Activated CD8-positive, alpha-beta memory T cell treated with anti-CD3 and anti-CD28 coated beads for 36 hours (primary cell): ENCODE measurements around the gene PDE4B. TPM values are rescaled to one million over a fixed set of nuclear protein-coding genes. Genes with fewer than 3 reads are reported as not detected.
"Not testable (repeated sequence)": the region's sequence is repeated elsewhere in the genome, so short reads cannot be mapped to it uniquely, and the experiment has no call there.

Experiments
- CTCF ChIA-PET: fragments of 350-600 bp; sonication (Branson Sonifier 250); formaldehyde crosslinking; loops from one replicate; lab custom pipeline; 2021; ENCODE audit warnings: antibody characterized with exemption; lab: Charles Lee
- POLR2A ChIA-PET: fragments of 350-600 bp; sonication (Branson Sonifier 250); formaldehyde crosslinking; loops from one replicate; lab custom pipeline; 2021; ENCODE audit warnings: antibody characterized with exemption; lab: Charles Lee
- total RNA-seq, 2 experiments: library from RNA; stranded (reverse); gene quantifications; one replicate each; pipeline ENCODE4 v1.2.3, GENCODE V29; 2021

The PDE4B gene
- total RNA-seq, 2 experiments from 2014 or later = 32.2 to 33.8 TPM

GRCh38 chr1:65812065-65812464 is 19.4 kb downstream of the PDE4B start:
- CTCF ChIA-PET = interaction anchor here (1.1 kb wide), 1 partner anchor 632 kb away, joined by 3 read pairs; no protein-coding TSS in a partner anchor
- POLR2A ChIA-PET = interaction anchor here (0.5 kb wide), 1 partner anchor 608 kb away, joined by 3 read pairs; no protein-coding TSS in a partner anchor

- POLR2A ChIA-PET = interaction anchor here (0.6 kb wide), 1 partner anchor 849 kb away, joined by 6 read pairs; no protein-coding TSS in a partner anchor
Observed at GRCh38 chr1:65813956-65814355, 21.3 kb downstream of the PDE4B start.

GRCh38 chr1:65814752-65815151 is 22.1 kb downstream of the PDE4B start:
- CTCF ChIA-PET = no interaction called here

More at GRCh38 chr1:65813956-65814355, 21.3 kb downstream of the PDE4B start:
- CTCF ChIA-PET = no interaction called here

DNA sequence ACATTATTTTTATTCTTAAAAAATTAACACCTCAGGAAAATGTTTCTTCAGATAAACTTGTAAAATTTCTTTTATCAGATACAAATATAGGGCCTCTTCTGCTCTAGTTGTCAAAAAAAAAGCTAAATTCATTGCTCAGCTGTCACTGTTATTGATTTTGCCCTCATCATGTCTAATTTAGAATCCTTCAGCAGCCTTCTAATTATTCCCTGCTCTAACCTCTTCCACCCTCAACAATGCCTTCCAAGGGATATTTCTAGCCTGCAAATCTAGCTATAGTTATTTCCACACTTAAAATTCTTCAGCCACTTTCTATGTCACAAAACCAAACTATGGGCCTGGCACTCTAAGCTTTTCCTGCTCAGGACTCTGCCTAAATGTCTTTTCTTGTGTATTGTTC is 25.2 kb downstream of the PDE4B start:
- CTCF ChIA-PET = no interaction called here
- POLR2A ChIA-PET = no interaction called here

More at GRCh38 chr1:65814752-65815151, 22.1 kb downstream of the PDE4B start:
- POLR2A ChIA-PET = no interaction called here

- ChIA-PET POLR2A (no interaction called here), CTCF (interaction anchor here (0.6 kb wide), 1 partner anchor 318 kb away, joined by 3 read pairs; no protein-coding TSS in a partner anchor)
Observed at GRCh38 chr1:65818966-65819365, 26.3 kb downstream of the PDE4B start.

DNA sequence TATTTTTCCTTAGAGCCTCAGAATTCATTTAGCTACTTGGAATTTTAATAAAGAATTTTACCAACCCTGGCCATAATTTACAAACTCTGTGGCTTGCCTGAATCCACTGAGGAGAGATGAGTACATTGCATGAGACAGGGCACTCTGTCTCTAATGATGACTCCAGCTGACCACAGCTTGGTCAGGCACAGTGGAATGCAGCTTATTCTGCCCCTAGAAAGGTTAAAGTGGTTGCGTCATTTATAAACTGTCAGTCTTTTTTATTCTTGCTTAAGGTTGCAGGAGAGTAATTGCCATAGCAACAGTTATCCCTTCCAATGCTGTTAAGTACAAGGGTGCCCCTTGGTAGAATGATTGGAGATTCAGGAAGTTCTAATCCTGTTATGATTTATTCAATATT is 28.3 kb downstream of the PDE4B start:
- ChIA-PET POLR2A (no interaction called here), CTCF (no interaction called here)

DNA sequence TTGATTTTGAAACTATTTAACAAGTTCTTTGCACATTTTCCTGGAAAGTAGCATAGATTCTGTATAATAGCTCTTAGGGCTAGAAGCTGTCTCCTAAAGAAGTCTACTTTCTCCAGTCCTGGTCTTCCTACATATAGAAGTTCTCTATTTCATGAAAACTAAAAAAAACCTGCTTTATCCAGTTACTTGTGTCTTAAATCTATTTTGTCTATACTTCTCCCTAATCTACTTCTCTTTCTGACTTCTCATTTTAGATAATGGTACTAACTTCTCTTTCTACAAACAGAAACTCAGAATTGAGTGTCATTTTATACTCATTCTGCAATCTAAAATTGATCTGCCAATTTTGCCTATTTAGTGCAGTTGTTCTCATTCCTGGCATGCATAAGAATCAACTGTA is 28.7 kb downstream of the PDE4B start:
- ChIA-PET POLR2A (no interaction called here), CTCF (no interaction called here)

- ChIA-PET POLR2A (no interaction called here), CTCF (no interaction called here)
Observed at GRCh38 chr1:65824103-65824502, 31.4 kb downstream of the PDE4B start.

DNA sequence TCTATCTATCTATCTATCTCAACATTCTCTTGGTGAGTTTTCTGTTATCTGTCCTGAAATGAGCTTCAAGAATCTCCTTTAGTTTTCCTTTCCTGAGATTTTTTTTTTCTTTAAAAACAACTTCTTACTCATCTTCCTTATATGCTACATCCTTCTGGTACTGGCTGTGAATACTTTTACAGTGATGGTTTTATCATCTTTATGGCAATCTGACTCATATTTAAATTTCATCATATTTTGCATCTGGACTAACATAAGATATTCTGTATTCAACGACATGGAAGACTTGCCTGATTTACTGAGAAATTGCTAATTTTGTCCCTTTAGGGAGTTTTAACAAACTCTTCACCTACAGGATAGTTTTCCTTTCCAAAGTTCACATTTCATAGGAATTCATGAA is 33.0 kb downstream of the PDE4B start:
- CTCF ChIA-PET = no interaction called here
- POLR2A ChIA-PET = no interaction called here

DNA sequence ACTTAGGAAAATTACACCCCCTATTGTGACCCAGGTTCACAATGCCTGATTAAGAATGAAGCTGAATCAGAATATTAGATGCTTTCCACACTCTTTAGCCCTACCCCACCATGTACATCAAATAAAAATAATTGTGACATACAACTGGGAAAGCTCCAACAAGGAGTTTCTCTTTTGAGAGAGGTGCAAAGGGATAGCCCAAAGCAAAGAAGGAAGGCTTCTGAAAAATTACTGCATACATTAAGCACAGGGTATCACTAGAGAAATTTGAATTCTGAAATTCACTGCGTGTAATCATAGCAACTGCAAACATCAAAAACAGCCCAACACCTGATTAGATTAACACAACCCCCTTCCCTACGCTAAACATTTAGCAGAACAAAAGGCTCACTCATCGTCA is 34.1 kb downstream of the PDE4B start:
- POLR2A ChIA-PET = no interaction called here
- CTCF ChIA-PET = no interaction called here

DNA sequence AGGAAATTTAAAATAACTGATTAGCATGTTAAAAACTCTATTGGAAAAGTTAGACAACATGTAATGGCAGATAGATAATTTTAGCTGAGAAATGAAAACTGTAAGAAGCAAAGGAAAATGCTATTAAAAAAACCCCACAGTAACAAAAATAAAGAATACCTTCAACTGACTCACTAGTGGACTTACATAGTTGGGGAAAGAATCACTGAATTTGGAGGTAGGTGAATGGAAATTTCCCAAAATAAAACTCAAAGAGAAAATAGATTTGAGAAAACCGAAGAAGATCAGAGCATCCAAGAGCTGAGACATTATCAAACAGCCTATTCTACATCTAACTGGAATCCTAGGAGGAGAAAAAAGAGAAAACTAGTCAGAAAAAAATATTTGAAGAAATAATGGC is 34.7 kb downstream of the PDE4B start:
- ChIA-PET CTCF (no interaction called here), POLR2A (no interaction called here)

- CTCF ChIA-PET = no interaction called here
- POLR2A ChIA-PET = no interaction called here
Observed at GRCh38 chr1:65830306-65830705, 37.6 kb downstream of the PDE4B start.

DNA sequence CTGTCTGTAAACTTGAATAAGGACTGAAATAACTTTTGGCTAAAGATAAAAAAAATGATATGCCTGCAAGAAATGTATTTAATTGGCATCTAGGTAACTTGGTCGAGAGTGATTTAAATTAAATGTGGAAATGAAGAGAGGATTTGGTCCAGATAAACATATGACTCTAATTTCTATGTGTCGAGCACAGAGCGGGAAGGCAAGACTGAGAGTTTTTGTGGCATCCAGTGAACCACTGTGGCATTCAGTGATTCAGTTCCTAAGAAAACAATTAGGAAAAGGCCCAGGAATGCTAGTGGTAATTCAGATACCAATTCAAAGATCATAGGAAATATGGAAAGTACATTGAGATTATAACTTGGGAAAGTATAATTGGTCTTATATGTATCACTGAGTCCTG is 39.6 kb downstream of the PDE4B start:
- ChIA-PET CTCF (no interaction called here), POLR2A (no interaction called here)

DNA sequence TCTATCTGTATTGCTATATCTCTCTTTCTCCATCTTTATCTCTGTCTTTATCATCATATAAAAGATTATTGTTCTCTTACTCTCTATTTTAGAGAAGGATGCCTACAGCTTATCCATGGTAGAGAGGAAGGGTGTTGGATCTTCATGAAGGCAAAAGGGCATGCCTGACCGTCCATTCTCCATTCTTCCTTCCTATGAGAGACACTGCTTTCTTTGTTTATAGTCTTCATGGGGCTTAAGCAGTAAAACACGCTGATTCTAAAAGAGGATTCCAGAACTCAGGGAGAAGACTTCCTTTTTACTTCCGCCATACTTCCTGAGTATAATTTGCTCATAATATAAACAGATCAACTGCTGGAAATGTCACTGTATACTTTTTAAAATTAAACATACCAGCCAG is 44.0 kb downstream of the PDE4B start:
- POLR2A ChIA-PET = no interaction called here
- CTCF ChIA-PET = no interaction called here

DNA sequence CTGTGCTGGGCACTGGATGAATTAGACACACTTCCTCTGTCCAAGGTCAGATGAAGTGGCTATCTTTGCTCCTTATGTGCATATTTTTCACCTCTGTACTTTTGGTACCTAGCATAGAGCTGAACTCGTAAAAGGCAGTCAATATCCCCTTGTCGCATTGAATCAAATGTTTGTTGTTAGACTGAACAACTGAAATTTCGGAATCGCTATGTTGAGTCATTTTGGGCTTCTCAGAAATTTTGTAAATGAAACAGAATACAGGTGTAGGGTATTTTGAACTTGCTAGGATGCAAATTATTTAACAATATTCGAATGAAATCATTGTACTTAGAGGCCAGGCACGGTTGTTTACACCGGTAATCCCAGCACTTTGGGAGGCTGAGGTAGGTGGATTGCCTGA is 48.0 kb downstream of the PDE4B start:
- ChIA-PET POLR2A (no interaction called here), CTCF (no interaction called here)

DNA sequence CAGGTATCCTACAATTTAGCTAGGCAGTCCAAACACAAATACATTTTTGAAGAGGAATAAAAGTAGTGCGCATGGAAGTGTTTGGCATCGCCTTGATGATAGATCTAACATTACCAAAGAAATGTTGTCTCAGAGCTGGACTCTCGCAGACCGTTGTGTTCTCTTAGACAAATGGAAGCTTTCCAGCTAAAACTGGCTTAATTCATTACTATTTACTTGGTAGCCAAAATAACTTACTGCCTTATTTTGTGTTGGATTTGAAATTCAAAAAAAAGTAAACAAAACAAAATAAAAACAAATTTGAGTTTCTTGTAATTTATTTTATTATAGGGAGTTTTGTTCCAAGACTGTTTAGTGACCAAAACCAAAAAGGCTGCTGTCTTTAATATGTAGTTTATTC is 51.6 kb downstream of the PDE4B start:
- POLR2A ChIA-PET = no interaction called here

GRCh38 chr1:65844821-65845534 is 52.3 kb downstream of the PDE4B start:
- CTCF ChIA-PET = no interaction called here

More for the DNA sequence above, 51.6 kb downstream of the PDE4B start:
- CTCF ChIA-PET = no interaction called here

DNA sequence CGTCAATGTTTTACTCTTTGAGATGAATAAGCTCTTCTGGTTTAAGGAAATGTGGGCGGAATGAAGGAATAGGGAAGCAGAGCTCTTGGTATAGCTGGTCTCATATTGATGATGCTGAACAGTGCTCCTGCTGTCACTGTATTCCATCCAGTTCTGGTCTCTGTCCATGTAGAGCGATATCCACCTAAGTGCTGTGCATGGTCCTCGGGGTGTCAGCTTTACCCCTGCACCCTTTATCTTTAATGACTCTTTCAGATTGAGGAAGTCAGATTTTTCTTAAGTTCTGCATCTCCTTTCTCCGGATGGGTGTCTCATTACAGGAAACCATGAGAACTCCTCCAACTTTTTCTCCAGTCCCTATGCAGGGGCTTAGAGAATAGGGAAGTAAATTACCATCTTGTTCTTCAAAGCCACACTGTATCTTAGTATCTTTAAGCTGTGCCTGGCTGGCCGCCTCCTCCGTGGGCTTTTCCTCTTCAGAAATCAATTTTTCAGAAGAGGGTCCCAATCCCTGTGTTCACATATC is 52.9 kb downstream of the PDE4B start:
- CTCF ChIA-PET = no interaction called here
- POLR2A ChIA-PET = no interaction called here

More at GRCh38 chr1:65844821-65845534, 52.3 kb downstream of the PDE4B start:
- POLR2A ChIA-PET = no interaction called here

GRCh38 chr1:65846866-65847265 is 54.2 kb downstream of the PDE4B start:
- ChIA-PET POLR2A (no interaction called here), CTCF (no interaction called here)

DNA sequence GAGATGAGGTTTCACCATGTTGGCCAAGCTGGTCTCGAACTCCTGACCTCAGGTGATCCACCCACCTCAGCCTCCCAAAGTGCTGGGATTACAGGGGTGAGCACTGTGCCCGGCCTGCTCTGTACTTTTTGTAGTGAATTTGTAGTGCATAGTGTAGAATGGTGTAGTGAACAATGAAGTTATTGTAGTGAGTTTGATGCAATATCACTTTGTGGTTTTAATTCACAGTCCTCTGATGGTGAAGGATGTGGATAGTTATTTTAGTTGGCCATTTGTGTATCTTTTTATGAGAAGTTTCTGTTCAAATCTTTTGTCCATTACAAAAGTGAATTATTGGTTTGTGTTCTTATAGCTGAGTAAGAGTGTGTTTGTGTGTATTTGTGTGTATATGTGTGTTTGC is 57.6 kb downstream of the PDE4B start:
- POLR2A ChIA-PET = no interaction called here
- CTCF ChIA-PET = no interaction called here

- CTCF ChIA-PET, POLR2A ChIA-PET: not testable (repeated sequence)
Observed at GRCh38 chr1:65856591-65856990, 63.9 kb downstream of the PDE4B start.
